Measurements from ENCODE around the gene ETV2.

Gene ETV2

GRCh38 chr19:35644987-35645679, 3.6 kb downstream of the ETV2 start (continued):
- TF ChIP-seq ZNF518A (tag by site-specific recombination; conservative IDR thresholded peaks at IDR 0.05; ENCODE audit: low read depth) (no peak), ZNF664 (tag by site-specific recombination; IDR thresholded peaks at IDR 0.05) (no peak), ZNF639 (tag by site-specific recombination; IDR thresholded peaks at IDR 0.05) (no peak), EGR2 (tag by site-specific recombination; IDR thresholded peaks at IDR 0.05; ENCODE audit: low read depth) (no peak), ZNF704 (tag by site-specific recombination; IDR thresholded peaks at IDR 0.05) (no peak), ZNF837 (tag by site-specific recombination; IDR thresholded peaks at IDR 0.05) (no peak), ZNF280C (tag by site-specific recombination; IDR thresholded peaks at IDR 0.05) (no peak), ZFHX2 (tag by site-specific recombination; conservative IDR thresholded peaks at IDR 0.05) (peak; percentile 61), ATF2 (tag by site-specific recombination; IDR thresholded peaks at IDR 0.05; ENCODE audit: low read depth) (no peak), ZNF138 (tag by site-specific recombination; IDR thresholded peaks at IDR 0.05; ENCODE audit: borderline replicate concordance) (no peak), ZNF133 (tag by site-specific recombination; IDR thresholded peaks at IDR 0.05) (no peak), ZBTB17 (tag by site-specific recombination; IDR thresholded peaks at IDR 0.05) (peak; percentile 12; the same call in 1 of the 2 replicates), ZBTB11 (tag by site-specific recombination; conservative IDR thresholded peaks at IDR 0.05; ENCODE audit: low read depth) (peak; percentile 10; the same call in 1 of the 2 replicates), ZSCAN30 (tag by site-specific recombination; IDR thresholded peaks at IDR 0.05) (no peak), GFI1B (tag by site-specific recombination; IDR thresholded peaks at IDR 0.05) (no peak), ZNF202 (tag by site-specific recombination; IDR thresholded peaks at IDR 0.05; ENCODE audit: borderline replicate concordance) (no peak), ZNF366 (tag by site-specific recombination; conservative IDR thresholded peaks at IDR 0.05) (peak; percentile 54; the same call in 1 of the 2 replicates), ZNF37A (tag by site-specific recombination; IDR thresholded peaks at IDR 0.05) (no peak), ZNF707 (tag by site-specific recombination; IDR thresholded peaks at IDR 0.05) (no peak), ZNF677 (tag by site-specific recombination; IDR thresholded peaks at IDR 0.05) (no peak), SCRT1 (tag by site-specific recombination; IDR thresholded peaks at IDR 0.05; ENCODE audit: borderline replicate concordance) (no peak)
